ENCODE measurements around the gene U2AF1L4.
A peak's percentile ranks its signal among the peaks of the same experiment; 100 is the strongest.
"Not testable (repeated sequence)": the region's sequence is repeated elsewhere in the genome, so short reads cannot be mapped to it uniquely, and the experiment has no call there.

U2AF1L4 gene

DNA sequence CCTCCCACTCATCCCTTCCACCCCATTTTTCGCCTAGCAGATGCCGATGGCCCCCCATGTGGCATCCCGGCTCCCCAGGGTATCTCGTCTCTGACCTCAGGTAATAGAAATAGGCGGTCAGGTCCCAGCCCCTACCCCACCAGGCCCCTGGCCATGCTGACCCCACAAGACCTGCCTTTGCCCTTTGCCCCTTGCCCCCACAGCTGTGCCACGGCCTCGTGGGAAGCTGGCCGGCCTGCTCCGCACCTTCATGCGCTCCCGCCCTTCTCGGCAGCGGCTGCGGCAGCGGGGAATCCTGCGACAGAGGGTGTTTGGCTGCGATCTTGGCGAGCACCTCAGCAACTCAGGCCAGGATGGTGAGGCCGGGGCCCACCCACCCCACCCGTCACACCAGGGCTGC lies 35.5 kb upstream of the U2AF1L4 start:
- DNase-seq (ENCODE audit: low read depth in 2 of 2): no peak

DNA sequence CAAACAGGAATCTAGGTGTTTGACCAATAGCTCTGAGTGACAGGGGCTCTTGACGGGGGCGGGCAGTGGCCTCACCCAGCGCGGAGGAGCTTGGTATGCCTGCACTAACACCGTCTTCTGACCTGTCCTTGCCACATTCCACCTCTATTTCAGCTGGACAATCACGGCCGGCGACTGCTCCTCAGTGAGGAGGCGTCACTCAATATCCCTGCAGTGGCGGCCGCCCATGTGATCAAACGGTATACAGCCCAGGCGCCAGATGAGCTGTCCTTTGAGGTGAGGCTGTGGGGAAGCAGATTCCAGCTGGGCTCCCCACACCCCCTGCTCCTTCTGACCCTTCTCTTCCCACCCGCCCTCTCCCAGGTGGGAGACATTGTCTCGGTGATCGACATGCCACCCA lies 34.8 kb upstream of the U2AF1L4 start:
- no peak for DNase-seq (ENCODE audit: low read depth in 2 of 2)

DNA sequence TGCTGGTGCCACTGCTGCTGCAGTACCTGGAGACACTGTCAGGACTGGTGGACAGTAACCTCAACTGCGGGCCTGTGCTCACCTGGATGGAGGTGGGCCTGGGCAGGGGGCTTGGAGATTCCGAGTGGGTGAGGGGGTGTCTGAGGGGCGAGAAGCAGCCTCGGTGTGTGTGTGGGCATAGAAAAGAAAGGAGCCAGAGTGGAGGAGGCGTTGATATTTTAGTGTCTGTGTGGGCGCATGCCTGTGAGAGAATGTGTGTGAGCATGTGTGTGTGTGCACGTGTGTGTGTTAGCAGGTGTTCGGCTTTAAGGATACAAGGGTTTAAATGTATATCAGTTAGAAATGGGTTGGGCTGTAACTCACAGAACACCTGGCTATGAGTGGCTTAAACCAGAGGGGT lies 33.8 kb upstream of the U2AF1L4 start:
- no peak for DNase-seq (ENCODE audit: low read depth in 2 of 2)

DNA sequence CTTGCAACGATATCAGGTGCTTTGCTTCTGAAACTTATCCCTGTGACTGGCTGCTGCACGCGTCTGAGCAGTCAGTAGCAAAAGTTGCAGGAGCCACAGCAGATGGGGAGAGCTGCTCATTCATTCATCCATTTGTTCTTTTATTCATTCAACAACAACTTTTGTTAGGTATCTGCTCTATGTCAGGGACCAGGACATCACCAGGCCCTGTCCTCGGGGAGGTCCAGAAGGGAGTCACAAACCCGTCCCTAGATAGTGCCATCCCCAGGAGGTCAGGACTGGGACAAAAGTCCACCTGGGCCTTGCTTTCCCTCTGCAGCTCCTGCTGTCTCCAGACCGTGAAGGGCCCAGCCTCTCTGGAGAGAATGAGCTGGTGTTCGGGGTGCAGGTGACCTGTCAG lies 32.7 kb upstream of the U2AF1L4 start:
- DNase-seq (ENCODE audit: low read depth in 2 of 2): no peak

DNA sequence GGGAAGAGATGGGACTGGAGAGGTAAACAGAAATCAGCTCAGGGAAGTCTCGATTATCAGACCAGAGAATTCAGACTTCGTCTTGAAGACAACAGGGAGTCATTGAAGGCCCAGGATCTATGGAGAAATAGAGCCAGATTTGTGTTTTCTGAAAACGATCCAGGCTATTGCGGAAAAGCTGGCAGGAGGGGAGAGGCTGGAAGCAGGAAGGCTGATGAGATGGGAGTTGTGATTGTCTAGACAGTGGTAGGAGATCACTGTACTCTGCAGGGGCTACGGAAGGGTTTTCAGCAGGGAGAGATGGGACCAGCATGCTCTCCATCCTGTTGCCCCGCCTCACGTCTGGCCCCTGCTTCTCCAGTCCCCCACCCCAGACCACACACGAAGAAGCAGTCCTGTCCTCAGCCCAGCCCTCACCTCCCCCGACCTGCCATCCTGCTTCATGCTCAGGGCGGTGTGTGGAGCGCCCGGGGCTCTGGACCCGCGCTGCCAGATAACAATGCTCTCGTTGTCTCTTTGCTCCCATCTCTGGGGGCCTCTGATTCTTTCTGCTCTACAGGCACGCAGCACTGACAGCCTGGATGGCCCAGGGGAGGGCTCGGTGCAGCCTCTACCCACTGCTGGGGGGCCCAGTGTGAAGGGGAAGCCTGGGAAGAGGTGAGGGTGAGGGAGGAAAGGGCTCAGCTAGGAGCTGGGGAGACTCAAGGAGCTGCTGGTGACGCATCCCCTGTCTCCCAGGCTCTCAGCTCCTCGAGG lies 32.0 kb upstream of the U2AF1L4 start:
- DNase-seq (ENCODE audit: low read depth in 2 of 2): no peak

DNA sequence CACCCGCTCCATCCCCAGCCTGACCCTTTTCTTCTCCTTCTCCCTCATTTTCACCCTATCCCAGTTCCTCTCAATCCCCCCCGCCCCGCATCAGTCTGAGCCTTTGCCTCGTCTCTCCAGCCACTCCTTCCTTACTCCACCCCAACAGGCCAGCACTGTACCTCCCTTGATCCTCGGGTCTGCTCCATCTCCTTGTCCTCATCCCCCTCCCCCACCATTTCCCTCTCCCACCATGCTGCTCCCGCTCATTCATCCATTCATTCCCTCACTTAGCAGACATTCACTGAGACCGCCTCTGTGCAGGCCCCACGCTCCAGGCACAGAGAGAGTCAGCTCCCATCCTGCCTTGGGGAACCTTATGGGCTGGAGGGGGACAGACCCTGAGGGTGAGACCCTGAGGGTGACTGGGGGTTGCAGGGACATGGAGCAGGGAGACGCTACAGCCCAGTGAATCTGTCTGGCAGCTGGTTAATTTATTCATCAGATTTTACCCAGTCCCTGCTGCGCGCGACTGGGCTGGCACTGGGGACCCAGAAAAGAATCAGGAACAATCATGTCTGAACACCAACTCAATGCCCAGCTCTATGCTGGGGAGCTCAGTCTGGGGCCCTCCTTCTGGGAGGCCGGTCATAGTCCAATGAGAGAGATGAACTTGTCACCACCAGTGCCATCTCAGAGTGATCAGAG lies 31.0 kb upstream of the U2AF1L4 start:
- no peak for DNase-seq (ENCODE audit: low read depth in 2 of 2)

DNA sequence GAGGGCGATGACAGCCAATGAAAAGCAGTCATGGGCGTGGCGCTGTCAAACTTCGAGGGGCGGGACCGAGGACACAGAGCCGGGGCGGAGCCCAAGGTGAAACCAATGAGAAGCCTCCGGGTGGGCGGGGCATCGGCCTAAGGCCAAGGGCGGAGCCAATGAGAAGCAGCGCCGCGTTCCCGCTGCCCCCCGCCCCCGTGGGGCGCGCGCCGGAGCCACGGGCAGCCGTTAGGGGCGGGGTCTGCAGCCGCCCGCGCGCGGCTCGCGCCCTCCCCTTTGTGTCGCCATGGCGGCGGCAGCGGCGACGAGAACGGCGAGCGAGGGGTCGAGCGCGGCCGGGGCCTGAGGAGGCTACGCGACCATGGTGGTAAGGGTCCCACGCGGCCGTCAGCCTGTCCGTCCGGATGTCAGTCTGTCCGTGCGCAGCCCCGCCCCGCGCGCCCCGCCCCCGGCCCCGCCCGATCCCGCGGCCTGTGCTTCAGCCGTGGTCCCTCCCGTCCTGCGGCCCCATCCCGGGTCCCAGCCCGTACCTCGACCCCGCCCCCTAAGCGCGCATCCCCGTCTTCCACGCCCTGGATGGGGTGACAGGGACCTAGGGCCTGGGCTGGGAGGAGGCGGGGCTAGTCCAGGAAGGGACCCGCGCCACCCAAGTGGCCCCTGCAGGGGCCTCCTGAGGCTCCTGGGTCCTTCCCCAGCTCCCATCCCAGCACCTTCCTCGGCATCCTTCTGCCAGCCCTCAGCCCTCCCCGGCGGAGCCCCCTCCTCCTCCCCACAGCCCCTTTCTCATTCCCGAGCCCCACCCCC lies 30.3 kb upstream of the U2AF1L4 start, which contains the start of gene ARHGAP33:
TSS of gene ARHGAP33 (plus strand) at position 267 of the 804 bp plus-strand sequence. CDS start at position 362, 95 bp downstream.
- DNase-seq (ENCODE audit: low read depth in 2 of 2): peak; percentile 97 to 100

DNA sequence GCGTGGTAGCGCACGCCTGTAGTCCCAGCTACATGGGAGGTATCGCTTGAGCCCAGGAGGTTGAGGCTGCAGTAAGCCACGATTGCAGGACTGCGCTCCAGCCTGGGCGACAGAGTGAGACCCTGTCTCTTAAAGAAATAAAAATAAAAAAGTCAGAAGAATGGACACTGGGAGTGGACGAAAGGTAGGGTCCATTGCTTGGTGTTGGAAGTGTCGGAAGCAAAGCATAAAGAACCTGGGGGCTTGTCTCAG lies 29.8 kb upstream of the U2AF1L4 start:
- DNase-seq (ENCODE audit: low read depth in 2 of 2): no peak

DNA sequence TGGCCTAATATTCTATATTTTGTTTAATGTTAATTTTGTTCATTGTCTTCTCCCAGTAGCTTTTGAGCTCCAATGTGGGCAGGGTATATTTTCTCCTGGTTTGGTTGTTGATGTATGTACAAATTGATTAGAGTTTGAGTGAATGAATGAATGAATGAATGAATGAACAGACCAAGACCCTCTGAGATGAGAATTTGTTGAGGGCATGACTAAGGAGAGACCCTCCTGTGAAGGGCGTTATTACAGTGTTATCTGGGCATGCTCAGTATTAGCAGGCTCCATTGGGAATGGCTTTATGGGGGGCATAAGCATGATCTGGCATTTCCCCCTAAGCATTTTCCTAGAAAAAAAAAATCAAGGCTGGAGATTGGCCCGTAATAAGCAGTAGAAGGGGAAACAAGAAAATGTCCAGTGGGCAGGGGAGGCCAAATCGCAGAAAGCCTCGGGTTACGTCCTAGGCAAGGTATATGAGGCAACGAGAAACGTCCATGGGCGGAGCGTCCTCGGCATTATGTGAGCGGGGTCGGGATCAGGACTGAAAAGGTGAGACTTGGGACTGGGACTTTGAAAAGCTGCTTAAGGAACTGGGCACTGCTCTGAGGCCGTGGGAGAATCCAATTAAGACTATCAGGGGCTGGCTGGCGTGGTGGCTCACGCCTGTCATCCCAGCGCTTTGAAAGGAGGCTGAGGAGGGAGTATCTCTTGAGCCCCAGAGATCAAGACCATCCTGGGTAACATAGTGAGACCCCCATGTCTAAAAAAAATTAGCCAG lies 29.2 kb upstream of the U2AF1L4 start:
- DNase-seq (ENCODE audit: low read depth in 2 of 2): no peak

DNA sequence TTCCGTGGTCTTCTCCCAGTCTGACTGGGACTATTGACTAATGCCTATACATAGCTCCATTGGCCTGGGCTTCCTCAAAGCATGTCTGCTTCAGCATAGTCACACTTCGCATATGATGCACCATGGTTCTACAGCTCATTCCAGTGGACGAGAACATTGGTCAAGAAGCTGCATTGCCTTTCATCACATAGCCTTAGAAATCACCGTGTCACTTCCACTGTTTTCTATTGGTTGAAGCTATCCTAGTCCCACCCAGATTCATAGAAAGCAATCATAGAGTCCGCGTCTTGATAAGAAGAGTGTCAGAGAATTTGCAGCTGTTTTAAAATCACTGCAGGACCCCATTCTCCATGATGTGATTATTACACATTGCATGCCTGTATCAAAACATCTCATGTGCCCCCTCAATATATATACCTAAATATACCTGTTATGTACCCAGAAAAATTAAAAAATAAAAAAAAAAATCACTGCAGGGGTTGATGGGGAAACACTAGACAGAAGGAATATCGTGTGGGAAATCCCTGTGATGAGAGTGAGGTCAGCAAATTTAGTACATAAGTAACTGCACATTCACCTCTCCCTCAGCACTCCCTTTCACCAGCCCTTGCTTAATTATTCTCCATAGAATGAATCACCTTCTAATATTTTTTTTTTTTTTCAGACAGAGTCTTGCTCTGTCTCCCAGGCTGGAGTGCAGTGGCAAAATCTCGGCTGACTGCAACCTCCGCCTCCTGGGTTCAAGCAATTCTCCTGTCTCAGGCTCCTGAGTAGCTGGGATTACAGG lies 28.0 kb upstream of the U2AF1L4 start:
- no peak for DNase-seq (ENCODE audit: low read depth in 2 of 2)

DNA sequence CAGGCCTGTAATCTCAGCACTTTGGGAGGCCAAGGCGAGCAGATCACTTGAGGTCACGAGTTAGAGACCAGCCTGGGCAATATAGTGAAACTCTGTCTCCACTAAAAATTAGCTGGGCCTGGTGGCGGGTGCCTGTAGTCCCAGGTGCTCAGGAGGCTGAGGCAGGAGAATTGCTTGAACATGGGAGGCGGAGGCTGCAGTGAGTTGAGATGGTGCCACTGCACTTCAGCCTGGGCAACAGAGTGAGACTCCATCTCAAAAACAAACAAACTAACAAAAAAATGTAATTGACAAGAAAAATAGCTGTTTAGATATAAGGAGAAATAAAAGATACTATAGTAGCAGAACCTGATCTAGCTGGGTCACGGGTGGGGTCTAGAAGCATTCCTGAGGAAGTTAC lies 27.1 kb upstream of the U2AF1L4 start:
- DNase-seq (ENCODE audit: low read depth in 2 of 2): not testable (repeated sequence)

DNA sequence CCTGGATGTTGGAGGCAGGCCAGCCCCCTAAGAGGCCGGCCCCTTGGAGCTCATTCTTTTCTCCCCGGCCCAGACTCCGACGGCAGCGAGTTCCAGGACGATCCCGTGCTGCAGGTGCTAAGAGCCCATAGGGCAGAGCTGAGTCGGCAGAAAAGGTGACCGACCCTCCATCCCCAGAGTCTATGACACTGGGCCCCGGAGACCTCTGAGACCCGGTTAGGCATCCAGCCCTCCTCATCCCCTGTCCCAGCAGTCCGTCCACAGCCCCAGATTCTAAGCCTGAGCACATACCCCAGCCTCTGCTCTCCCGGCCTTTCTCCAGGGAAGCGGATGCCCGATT lies 22.8 kb upstream of the U2AF1L4 start:
- no peak for DNase-seq (ENCODE audit: low read depth in 2 of 2)

DNA sequence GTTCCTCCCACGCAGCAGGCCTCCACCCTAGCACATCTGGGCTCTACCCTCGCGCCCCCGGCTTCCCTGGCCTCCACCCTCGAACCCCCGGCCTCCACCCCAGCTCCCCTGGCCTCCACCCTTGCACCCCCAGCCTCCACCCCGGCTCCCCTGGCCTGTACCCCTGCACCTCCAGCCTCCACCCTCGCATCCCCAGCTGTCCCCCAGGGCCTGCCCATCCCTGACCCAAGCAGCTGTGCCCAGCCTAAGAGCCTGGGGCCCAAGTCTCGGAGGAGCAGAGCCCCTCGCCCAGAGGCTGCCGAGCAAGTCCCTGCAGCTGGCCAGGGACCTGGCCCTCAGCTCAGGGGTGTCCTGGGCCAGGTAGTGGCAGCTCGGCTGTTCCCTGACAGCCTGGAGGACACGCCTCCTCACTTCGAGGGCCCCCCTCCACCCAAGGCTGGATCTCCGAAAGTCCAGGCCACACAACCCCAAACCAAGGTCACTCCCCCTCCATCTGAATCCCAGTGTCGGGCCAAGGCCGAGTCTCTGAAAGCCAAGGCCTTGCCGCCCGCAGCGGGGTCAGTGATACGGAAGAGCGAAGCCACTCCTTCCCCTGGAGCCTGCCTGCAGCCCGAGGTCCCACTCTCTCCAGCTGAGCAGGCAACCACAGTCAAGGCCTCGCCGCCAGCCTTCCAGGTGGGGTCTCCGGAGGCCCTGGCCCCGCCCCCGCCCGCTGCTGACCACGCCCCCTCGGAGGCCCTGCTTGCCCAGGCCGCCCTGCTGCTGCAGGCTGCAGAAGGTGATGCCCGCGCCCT lies 22.3 kb upstream of the U2AF1L4 start:
- no peak for DNase-seq (ENCODE audit: low read depth in 2 of 2)

DNA sequence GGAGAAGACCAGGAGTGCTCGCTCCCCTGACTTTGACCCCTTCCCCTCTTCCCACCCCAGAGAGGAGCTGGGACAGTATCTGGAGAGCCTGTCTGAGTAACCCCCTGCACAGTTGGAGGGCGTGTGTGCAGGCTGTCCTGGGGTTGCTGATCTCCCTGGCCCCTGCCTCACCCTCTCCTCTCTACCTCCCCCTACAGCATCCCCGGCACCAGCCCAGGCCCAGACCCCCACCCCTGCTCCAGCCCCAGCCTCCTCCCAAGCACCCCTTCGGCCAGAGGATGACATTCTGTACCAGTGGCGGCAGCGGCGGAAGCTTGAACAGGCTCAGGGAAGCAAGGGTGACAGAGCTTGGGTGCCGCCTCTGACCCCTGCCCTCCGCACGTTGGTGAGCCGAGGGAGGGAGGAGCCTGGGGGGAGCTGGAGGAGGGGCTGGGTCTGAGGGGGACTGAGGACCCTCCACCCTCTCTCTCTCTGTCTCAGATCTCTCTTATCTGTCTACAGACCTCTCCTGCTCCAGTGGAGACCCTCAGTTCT lies 21.4 kb upstream of the U2AF1L4 start:
- no peak for DNase-seq (ENCODE audit: low read depth in 2 of 2)

DNA sequence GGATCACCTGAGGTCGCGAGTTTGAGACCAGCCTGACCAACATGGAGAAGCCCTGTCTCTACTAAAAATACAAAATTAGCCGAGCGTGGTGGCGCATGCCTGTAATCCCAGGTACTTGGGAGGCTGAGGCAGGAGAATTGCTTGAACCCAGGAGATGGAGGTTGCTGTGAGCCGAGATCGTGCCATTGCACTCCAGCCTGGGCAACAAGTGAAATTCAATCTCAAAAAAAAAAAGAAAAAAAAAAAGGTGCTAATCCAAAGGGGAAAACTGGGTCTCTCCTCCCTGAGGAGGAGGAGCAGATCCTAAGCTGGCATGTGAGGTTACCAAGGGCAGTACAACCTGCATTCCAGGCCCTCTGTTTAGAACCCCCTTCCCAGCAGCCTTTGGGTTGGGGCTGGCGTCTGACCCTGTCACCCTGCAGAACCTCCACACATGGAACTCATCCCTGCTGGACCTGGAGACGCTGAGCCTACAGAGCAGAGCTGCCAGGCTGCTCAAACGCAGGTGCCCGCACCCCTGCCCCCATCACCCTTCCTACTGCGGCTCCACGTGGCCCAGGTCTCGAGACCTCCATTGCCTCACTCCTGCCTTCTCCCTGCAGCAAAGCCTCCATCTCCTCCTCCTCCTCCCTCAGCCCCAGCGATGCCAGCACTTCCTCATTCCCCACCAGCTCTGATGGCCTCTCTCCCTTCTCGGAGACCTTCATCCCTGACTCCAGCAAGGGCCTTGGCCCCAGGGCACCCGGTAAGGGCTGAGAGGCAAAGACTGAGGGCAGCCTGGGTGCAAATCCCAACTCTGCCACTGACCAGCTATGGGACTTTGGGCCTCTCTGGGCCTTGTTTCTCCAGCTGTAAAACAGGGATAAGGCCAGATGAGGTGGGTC lies 19.5 kb upstream of the U2AF1L4 start:
- DNase-seq (ENCODE audit: low read depth in 2 of 2): no peak

DNA sequence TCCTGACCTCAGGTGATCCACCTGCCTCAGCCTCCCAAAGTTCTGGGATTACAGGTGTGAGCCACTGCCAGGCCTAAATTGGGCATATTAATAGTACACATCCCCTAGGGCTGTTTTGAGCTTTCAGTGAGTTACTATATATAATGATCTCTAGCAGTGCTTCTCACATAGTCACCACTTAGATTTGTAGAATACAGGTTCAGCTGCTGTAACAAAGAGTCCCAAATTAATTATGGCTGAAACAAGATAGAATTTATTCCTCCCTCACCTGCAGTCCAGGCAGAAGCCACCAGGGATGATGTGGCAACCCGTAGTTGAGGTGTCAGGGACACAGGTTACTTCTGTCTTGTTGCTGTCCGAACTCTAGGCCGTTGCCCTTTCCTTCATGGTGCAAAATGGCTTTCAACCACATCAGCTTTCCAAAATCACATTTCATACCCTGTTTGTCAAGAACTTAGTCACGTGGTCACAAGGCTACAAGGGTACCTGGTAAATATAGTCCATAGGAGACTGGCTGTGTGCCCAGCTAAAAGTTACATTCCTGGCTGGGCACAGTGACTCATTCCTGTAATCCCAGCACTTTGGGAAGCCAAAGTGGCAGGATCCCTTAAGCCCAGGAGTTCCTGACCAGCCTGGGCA lies 15.6 kb upstream of the U2AF1L4 start:
- no peak for DNase-seq (ENCODE audit: low read depth in 2 of 2)

DNA sequence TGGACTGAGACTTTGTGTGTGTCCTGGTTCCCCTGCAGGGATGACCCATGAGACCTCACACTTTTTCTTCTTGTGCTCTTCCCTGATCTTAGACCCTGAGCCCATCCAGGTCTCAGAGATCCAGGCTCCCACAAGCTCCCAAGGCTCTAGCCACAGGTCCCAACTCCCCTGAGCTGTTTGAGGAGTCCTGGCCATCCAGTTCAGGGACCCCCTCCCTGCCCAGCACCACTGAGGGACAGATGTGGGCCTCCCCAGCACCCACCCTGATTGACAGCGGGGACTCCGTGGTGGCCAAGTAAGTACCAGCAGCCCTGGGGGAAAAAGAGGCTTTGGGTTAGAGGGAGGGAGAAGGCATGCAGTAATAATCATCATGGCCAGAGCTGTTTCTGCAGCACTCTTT lies 14.5 kb upstream of the U2AF1L4 start:
- no peak for DNase-seq (ENCODE audit: low read depth in 2 of 2)

DNA sequence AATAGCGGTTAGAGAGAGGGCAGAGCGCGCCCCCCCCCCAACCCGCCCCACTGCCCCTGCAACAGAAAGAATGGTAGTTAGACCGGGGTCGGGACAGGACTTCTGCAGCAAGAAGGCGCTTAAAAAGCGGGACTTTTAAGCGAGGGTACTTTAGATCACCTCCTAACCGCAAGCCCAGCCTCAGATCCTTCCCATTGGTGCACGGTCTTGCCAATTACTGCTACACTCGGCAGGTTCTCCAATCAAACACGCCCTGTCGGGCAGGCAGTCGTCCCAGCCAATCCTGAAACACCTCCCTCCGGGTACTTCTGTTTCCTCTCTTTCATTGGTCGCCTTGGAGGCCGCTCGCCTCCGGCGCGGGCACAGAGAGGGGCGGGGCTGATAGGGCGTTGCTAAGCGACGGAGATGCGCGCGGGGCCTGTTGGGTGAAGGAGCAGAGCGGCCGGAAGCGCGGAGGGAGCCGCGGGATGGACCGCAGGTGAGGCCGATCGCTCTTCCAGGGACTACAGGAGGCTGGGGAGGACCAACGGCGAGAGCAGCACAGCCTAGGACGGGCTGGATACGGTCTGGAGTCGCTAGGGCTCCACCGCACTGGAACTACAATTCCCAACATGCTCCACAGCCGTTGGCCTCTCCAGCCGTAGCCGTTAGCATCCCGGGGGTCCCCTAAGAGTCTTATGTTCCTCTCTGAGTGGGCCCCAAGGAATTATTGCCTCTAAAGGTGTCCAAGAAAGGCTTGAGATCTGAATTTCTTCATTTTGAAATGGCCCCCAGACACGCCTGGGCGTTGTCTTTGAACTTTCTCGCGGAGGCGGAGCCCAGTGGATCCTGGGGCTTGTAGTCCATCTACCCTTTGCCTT lies 12.8 kb upstream of the U2AF1L4 start, which contains the start of gene PROSER3:
TSS of gene PROSER3 (plus strand) at position 428 of the 860 bp plus-strand sequence. CDS start at position 468, 40 bp downstream.
- DNase-seq (ENCODE audit: low read depth in 2 of 2): peak; percentile 96 to 98

All from stimulated activated CD4-positive, alpha-beta T cell treated with anti-CD3 and anti-CD28 coated beads, Interleukin-12 subunit alpha, Interleukin-12 subunit beta, amount 100 ng/mL, for 24 hours (primary cell).